Sigmoid colon (tissue), 4 donors: Measurements from ENCODE around the gene DRAXIN.

Source experiments
- POLR2AphosphoS5 ChIP-seq, 4 donors: sonication (generic); formaldehyde crosslinking; IDR thresholded peaks; one replicate each; pipeline ENCODE4 v1.6.1; 2017; ENCODE audit warnings: antibody characterized with exemption in 4 of 4
- TF ChIP-seq, protein P1 (sequence below), 4 experiments: fragments of 450-650 bp in 3 of 4; fragments of 200-600 bp in 1 of 4; IDR thresholded peaks; one replicate each; pipeline ENCODE4 v1.5.1; 2016 to 2019; ENCODE audit warnings: antibody characterized with exemption in 4 of 4, mild to moderate bottlenecking in 3 of 4, moderate library complexity in 2 of 4

DNA sequence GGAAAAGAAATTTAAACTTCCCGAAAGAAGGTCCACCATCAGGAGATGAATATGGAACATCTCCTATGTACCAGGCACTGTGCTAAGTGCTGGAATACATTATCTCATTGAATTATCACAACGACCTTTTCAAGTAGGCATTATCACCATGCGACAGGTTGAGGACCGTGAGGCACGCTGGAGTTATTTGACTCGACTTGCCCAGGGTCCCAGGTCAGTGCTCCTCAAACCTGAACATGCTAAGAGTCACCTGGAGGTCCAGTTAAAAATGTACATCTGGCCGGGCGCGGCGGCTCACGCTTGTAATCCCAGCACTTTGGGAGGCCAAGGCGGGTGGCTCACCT, 28.5 kb downstream of the DRAXIN start:
- TF ChIP-seq, protein P1, sequence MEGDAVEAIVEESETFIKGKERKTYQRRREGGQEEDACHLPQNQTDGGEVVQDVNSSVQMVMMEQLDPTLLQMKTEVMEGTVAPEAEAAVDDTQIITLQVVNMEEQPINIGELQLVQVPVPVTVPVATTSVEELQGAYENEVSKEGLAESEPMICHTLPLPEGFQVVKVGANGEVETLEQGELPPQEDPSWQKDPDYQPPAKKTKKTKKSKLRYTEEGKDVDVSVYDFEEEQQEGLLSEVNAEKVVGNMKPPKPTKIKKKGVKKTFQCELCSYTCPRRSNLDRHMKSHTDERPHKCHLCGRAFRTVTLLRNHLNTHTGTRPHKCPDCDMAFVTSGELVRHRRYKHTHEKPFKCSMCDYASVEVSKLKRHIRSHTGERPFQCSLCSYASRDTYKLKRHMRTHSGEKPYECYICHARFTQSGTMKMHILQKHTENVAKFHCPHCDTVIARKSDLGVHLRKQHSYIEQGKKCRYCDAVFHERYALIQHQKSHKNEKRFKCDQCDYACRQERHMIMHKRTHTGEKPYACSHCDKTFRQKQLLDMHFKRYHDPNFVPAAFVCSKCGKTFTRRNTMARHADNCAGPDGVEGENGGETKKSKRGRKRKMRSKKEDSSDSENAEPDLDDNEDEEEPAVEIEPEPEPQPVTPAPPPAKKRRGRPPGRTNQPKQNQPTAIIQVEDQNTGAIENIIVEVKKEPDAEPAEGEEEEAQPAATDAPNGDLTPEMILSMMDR (IDR thresholded peaks at IDR 0.05) = no peak
- no peak for TF ChIP-seq POLR2AphosphoS5 (IDR thresholded peaks at IDR 0.05)
